Dendritic cell treated with granulocyte-macrophage colony-stimulating factor and Interleukin-4, amounts not matched to agents 40 ng/mL and 50 ng/mL, for 4 days (primary cell): ENCODE data around the gene TMEM141.
"Not testable (repeated sequence)": the region's sequence is repeated elsewhere in the genome, so short reads cannot be mapped to it uniquely, and the experiment has no call there.

Experiments used
- H3K27ac Mint-ChIP-seq: one replicate; pipeline ENCODE4 v1.8.0; 2022; ENCODE audit warnings: mild to moderate bottlenecking, mixed read lengths
- H3K27me3 Mint-ChIP-seq: one replicate; pipeline ENCODE4 v1.8.0; 2022; ENCODE audit warnings: mild to moderate bottlenecking, mixed read lengths
- H3K36me3 Mint-ChIP-seq: one replicate; pipeline ENCODE4 v1.8.0; 2022; ENCODE audit warnings: low read depth, mixed read lengths
- H3K4me1 Mint-ChIP-seq: one replicate; pipeline ENCODE4 v1.8.0; 2022; ENCODE audit warnings: low read depth, mixed read lengths
- H3K4me3 Mint-ChIP-seq: one replicate; pipeline ENCODE4 v1.8.0; 2022; ENCODE audit warnings: mild to moderate bottlenecking, moderate library complexity, mixed read lengths
- H3K9me3 Mint-ChIP-seq: one replicate; pipeline ENCODE4 v1.8.0; 2022; ENCODE audit warnings: mixed read lengths
- intact Hi-C: fragments of 100-400 bp; cut with micrococcal nuclease; formaldehyde crosslinking; loops from one replicate; pipeline ENCODE4 v1.15.0; 2022

TMEM141 gene

DNA sequence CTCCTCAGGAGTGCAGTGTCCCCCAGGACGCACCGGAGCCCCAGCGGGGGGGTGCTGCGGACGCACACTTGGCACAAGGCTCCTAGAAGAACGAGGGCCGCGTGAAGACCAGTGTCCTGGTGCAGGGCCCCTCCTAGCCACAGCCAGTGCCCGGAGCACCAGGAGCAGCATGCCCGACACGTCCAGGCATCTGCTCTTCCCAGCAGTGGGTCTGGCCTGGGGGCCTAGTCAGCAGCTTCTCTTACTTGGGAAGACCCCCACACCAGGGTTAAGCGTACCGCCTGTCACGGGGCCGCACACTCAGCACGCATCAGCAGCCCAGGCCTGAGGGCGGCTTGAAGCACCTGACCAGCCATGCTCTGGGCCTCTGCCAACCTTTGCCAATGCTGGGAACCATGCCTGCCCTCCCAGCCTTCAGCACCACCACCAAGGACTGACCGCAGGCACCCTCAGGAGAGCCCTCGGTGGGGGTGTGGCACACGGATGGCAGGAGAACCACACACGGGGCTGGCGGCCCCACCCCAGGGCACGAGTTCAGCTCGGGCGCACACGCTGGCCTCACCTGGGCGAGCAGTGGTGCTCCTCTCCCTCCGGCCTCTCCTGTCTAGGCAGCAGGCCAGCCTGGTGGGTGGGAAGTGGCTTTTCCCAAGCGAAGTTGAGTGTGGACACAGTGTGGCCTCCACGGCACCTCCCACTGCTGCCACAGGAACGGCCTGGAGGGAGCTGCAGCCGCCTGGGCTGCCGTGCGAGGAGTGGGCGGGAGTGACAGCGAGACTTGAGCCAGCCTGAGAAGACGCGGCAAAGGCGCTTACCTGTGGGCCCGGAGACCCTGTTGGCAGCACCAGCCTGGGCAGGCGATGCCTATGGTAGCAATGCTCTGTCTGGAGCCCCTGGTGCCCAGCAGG lies 39.1 kb downstream of the TMEM141 start:
- Mint-ChIP-seq H3K36me3 (peaks cover 92% of the 10 kb centered on the region), H3K9me3 (no peaks in the 10 kb centered on the region), H3K27ac (no peak overlapping the region)

DNA sequence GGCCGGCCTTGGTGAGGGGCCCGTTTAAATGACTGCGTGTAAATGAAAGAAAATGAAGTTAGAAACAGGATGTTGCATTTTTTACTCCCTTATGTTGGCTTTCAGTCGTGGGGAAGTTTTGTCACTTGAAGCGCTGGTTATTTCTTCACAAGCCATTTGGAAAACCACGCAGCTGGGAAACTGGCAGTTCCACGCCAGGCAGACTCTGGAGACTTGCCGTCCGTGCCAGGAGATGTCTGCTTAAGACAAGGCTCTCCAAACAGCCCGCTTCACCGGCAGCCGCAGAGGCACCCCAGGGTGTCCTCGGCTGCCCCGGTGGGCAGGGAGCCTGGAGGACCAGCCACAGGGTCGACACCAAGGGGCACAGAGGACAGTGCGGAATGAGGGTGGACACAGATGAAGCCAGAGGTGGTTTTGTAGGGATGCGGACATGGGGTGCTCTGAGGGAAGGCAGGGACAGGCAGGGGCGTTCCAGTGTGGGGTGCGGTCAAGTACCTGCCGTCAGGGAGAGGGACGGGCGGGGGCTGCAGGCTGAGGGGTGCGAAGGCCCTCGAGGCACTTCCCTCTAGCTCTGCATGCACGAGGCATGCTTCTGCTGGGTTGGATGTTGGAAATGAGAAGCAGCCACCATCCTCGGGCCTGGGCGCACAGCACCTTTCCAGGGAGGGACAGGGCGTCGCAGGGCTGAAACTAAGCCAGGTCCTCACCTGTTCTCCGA lies 40.0 kb downstream of the TMEM141 start:
- Mint-ChIP-seq H3K9me3 (no peaks in the 10 kb centered on the region), H3K27ac (no peak overlapping the region), H3K4me1 (no peaks in the 10 kb centered on the region), H3K4me3 (no peak overlapping the region), H3K27me3 (no peaks in the 10 kb centered on the region), H3K36me3 (peaks cover 92% of the 10 kb centered on the region)
- intact Hi-C loops = no loop called here

More for the DNA sequence above, 39.1 kb downstream of the TMEM141 start:
- Mint-ChIP-seq H3K4me1 (no peaks in the 10 kb centered on the region), H3K27me3 (no peaks in the 10 kb centered on the region), H3K4me3 (no peak overlapping the region)
- intact Hi-C loops = no loop called here

- Mint-ChIP-seq H3K27me3 (no peaks in the 10 kb centered on the region), H3K27ac (no peak overlapping the region), H3K36me3 (peaks cover 92% of the 10 kb centered on the region), H3K4me3 (no peak overlapping the region), H3K9me3 (no peaks in the 10 kb centered on the region), H3K4me1 (no peaks in the 10 kb centered on the region)
- intact Hi-C loops = no loop called here
Measured at GRCh38 chr9:136831720-136832104, 40.6 kb downstream of the TMEM141 start.

DNA sequence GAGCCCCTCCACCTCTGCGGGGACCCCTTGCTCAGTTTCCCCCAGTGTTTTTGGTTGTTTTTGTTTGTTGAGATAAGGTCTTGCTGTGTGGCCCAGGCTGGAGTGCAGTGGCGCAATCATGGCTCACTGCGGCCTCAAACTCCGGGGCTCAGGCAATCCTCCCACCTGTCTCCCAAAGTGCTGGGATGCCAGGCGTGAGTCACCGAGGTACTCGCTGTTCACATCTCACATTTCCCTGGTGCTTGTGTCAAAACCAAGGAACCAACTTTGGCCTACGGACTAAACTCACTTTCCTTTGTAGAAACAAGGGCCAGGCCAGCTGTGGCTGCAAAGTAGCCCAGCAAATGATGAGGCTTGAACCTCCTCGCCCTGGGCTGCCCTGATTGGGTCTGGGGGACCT lies 41.4 kb downstream of the TMEM141 start:
- intact Hi-C loops = no loop called here
- Mint-ChIP-seq H3K27me3 (no peaks in the 10 kb centered on the region), H3K27ac (no peak overlapping the region)

DNA sequence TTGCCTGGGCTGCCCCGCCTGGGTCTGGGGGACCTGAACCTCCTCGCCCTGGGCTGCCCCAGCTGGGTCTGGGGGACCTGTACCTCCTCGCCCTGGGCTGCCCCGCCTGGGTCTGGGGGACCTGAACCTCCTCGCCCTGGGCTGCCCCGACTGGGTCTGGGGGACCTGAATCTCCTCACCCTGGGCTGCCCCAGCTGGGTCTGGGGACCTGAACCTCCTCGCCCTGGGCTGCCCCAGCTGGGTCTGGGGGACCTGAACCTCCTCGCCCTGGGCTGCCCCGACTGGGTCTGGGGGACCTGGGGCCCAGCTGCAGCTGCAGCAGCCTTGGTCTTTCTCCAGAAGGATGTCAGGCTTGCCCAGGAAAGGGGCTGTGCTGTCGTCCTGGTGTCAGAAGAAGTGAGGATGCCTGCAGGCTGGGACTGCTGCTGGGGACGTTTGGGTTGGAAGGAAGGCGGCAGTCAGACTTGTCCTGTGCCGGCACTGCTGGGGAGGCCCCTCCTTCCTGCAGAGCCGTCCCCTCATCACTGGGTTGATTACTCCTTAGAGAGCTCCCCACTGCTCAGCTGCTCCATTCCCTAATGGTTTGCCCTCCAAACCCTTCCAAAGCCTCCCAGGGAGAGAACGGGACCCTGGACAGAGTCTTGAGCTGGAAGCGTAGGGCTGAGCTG lies 42.4 kb downstream of the TMEM141 start:
- H3K4me1 Mint-ChIP-seq, H3K4me3 Mint-ChIP-seq, H3K27ac Mint-ChIP-seq, H3K27me3 Mint-ChIP-seq, H3K9me3 Mint-ChIP-seq, intact Hi-C loops: not testable (repeated sequence)
- H3K36me3 Mint-ChIP-seq = peaks cover 92% of the 10 kb centered on the region

More for the DNA sequence above, 41.4 kb downstream of the TMEM141 start:
- Mint-ChIP-seq H3K4me1 (no peaks in the 10 kb centered on the region), H3K36me3 (peaks cover 92% of the 10 kb centered on the region), H3K9me3 (no peaks in the 10 kb centered on the region), H3K4me3 (no peak overlapping the region)

GRCh38 chr9:136835162-136835931 lies 44.2 kb downstream of the TMEM141 start:
- no peak overlapping the region for H3K27ac Mint-ChIP-seq
- intact Hi-C loops = no loop called here
- no peaks in the 10 kb centered on the region for H3K9me3 Mint-ChIP-seq
- peaks cover 92% of the 10 kb centered on the region for H3K36me3 Mint-ChIP-seq
- peaks cover 7% of the 10 kb centered on the region for H3K4me1 Mint-ChIP-seq
- H3K4me3 Mint-ChIP-seq = no peak overlapping the region
- H3K27me3 Mint-ChIP-seq = no peaks in the 10 kb centered on the region

GRCh38 chr9:136835932-136836904 lies 45.1 kb downstream of the TMEM141 start:
- intact Hi-C loops = no loop called here
- peaks cover 14% of the 10 kb centered on the region for H3K4me1 Mint-ChIP-seq

DNA sequence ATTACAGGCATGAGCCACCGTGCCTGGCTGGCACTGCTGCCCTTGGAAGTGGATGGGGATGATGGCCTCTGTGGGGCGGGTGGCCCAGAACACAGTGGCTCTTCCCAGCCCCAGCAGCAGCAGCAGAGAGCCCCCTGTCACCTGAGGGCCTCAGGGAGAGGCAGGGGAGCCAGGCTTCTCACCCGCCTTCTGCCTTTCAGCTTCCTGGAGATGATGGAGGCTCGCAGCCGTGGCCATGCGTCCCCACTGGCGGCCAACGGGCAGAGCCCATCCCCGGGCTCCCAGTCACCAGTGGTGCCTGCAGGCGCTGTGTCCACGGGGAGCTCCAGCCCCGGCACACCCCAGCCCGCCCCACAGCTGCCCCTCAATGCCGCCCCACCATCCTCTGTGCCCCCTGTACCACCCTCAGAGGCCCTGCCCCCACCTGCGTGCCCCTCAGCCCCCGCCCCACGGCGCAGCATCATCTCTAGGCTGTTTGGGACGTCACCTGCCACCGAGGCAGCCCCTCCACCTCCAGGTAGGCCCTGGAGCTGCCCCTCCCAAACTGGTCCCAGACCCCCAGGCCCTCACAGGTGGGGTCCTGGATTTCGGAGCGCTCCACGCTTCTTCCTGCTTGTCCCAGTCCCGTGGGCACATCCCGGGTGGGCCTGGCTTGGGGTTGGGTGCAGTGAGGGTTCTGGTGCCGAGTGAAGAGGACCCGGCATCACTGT lies 46.2 kb downstream of the TMEM141 start:
- peaks cover 25% of the 10 kb centered on the region for H3K4me1 Mint-ChIP-seq
- intact Hi-C loops = no loop called here
- H3K9me3 Mint-ChIP-seq = no peaks in the 10 kb centered on the region
- H3K36me3 Mint-ChIP-seq = peaks cover 83% of the 10 kb centered on the region
- no peak overlapping the region for H3K27ac Mint-ChIP-seq
- H3K4me3 Mint-ChIP-seq = no peak overlapping the region
- H3K27me3 Mint-ChIP-seq = peaks cover 3% of the 10 kb centered on the region

More at GRCh38 chr9:136835932-136836904, 45.1 kb downstream of the TMEM141 start:
- H3K27ac Mint-ChIP-seq = no peak overlapping the region
- H3K36me3 Mint-ChIP-seq = peaks cover 92% of the 10 kb centered on the region
- H3K4me3 Mint-ChIP-seq = no peak overlapping the region
- no peaks in the 10 kb centered on the region for H3K27me3 Mint-ChIP-seq
- H3K9me3 Mint-ChIP-seq = no peaks in the 10 kb centered on the region

- intact Hi-C loops, H3K27me3 Mint-ChIP-seq, H3K27ac Mint-ChIP-seq, H3K4me3 Mint-ChIP-seq, H3K9me3 Mint-ChIP-seq: not testable (repeated sequence)
- H3K36me3 Mint-ChIP-seq = peaks cover 78% of the 10 kb centered on the region
- peaks cover 28% of the 10 kb centered on the region for H3K4me1 Mint-ChIP-seq
Measured at GRCh38 chr9:136837856-136838277, 46.7 kb downstream of the TMEM141 start.

- H3K9me3 Mint-ChIP-seq = no peaks in the 10 kb centered on the region
- H3K4me1 Mint-ChIP-seq = peaks cover 31% of the 10 kb centered on the region
- H3K27me3 Mint-ChIP-seq = peaks cover 12% of the 10 kb centered on the region
- H3K4me3 Mint-ChIP-seq = no peak overlapping the region
- H3K36me3 Mint-ChIP-seq = peaks cover 75% of the 10 kb centered on the region
- no peak overlapping the region for H3K27ac Mint-ChIP-seq
- intact Hi-C loops = no loop called here
Measured at GRCh38 chr9:136838314-136839228, 47.4 kb downstream of the TMEM141 start.

- H3K27me3 Mint-ChIP-seq = peaks cover 18% of the 10 kb centered on the region
- peaks cover 66% of the 10 kb centered on the region for H3K36me3 Mint-ChIP-seq
- peaks cover 36% of the 10 kb centered on the region for H3K4me1 Mint-ChIP-seq
- no peaks in the 10 kb centered on the region for H3K9me3 Mint-ChIP-seq
- no peak overlapping the region for H3K27ac Mint-ChIP-seq
- intact Hi-C loops = no loop called here
- no peak overlapping the region for H3K4me3 Mint-ChIP-seq
Measured at GRCh38 chr9:136839229-136840139, 48.3 kb downstream of the TMEM141 start.
